ENCODE data around the gene TMEM267.
"Not testable (repeated sequence)": the region's sequence is repeated elsewhere in the genome, so short reads cannot be mapped to it uniquely, and the experiment has no call there.

The TMEM267 gene

GRCh38 chr5:43461066-43461465 is 22.6 kb downstream of the TMEM267 start:
- no peak for DNase-seq (ENCODE audit: low spot score)

DNA sequence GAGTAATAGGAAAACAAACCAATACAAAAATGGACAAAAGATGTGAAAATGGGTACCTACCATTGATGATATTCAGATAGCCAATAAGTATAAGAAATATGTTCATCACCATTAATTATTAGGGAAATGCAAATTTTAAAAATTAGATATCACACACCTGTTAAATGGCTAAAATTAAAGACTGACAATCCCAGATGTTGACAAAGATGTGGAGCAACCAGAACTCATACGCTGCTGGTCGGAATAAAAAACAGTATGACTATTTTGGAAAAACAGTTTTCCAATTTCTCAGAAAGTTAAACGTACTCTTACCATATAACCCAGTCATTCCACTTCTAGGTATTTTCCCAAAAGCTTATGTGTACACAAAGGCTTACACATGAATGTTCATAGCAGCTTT is 27.1 kb downstream of the TMEM267 start:
- DNase-seq (ENCODE audit: low spot score) = no peak

GRCh38 chr5:43441575-43441974 is 42.1 kb downstream of the TMEM267 start:
- not testable (repeated sequence) for DNase-seq (ENCODE audit: low spot score)

DNA sequence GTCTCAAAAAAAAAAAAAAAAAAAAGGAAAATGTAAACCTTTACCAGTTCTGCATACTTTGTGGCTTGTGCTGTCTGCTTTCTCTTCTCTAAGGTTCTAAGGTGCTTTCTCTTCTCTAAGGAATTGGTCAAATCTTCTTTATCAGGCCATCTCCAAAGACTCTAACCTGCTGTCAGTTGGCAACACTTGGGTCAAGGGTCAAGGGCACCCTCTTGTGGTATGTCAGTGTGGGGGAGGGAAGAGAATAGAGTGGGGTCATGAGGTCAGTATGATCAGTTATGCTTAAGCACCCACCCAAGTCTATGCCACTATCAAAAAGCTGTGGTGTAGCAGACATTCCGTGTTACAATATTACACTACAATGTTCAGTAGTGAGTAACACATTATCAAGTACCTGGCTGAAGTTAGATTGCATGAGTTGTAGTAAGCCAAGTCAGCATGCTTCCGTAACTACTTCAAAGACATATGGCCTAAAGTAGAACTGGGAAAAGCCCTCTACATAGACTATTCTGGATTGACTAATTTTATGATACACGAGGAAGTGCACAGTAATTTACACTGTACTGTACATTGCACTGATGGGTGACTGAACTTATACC is 46.5 kb downstream of the TMEM267 start:
- DNase-seq (ENCODE audit: low spot score) = no peak

GRCh38 chr5:43433382-43433781 is 50.3 kb downstream of the TMEM267 start:
- no peak for DNase-seq (ENCODE audit: low spot score)

DNA sequence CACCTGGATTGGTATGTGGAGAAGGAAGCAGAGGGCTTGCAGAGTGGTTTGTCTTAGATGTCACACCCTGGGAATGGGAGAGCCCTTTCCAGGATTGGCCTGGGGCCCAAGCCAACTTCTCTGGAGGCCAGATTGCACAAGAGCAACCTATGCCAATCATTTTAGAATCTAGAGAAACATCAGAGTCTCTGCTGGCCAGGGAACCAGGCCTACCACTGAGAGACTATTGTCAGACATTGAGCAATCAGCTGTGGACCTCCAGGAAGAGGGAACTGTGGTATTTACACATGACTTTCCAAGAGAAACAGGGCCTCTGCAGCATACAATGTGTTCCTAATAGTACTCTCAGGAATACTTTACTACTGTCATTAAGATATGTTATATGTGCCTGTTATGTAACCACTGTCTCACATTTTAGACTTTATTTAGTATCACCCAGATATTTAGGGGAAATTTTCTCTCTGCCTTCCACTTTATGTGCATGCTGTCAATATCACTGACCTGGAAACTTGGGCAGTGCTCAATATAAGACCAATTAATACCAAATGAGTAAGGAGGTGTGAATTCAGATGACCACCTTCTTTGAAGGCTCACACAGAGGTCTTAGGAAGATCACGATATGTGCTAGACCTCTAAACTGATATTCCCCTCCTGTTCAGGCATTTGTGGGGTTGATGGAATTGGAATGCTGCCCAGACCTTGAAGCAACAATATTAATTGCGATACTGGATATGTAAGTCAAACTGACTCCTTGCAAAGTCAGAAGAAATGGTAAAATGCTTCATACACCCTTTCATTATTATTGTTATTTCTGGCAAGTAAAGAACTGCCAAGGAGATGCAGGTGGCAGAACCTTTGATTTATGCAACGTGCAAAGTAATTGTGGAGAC is 50.9 kb downstream of the TMEM267 start:
- peak; percentile 11 for DNase-seq (ENCODE audit: low spot score)

DNA sequence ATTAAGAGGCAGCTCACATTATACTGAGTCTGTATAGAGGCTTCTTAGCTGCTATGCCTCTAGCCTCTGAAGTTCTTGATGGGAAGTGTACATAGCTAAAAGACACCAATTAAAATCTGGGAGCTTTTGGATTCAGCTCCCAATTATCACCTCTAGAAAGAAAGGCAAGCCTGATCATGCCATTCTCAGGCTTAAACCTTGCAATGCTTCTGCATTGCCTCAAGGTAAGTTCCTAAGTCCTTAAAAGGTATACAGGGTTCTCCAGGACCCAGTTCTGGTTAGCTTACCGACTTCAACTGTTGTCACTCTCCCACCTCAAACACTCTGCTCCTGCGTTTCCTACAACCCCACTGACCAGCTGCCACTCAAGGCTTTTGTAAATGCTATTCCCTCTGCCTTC is 54.0 kb downstream of the TMEM267 start:
- no peak for DNase-seq (ENCODE audit: low spot score)

DNA sequence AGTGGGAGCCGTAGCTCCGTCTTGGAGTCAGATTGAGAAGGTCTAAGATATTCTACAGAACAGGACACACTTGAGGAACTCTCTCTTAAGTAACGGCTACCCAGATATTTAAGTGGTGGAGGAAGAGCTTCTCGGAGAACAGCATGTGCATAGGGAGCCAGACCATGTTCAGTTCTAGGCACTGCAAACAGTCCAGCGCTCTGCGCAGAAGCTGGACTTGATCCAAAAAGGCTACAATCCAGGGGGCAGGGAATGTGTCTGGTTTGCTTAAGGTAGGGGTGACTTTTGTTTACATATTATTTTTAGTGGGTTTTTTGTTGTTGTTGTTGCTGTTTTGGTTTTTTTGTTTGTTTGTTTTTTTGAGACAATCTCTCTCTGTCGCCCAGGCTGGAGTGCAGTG is 54.6 kb downstream of the TMEM267 start:
- no peak for DNase-seq (ENCODE audit: low spot score)

- no peak for DNase-seq (ENCODE audit: low spot score)
Measured at GRCh38 chr5:43427306-43427705, 56.4 kb downstream of the TMEM267 start.

GRCh38 chr5:43425983-43426382 is 57.7 kb downstream of the TMEM267 start:
- no peak for DNase-seq (ENCODE audit: low spot score)

DNA sequence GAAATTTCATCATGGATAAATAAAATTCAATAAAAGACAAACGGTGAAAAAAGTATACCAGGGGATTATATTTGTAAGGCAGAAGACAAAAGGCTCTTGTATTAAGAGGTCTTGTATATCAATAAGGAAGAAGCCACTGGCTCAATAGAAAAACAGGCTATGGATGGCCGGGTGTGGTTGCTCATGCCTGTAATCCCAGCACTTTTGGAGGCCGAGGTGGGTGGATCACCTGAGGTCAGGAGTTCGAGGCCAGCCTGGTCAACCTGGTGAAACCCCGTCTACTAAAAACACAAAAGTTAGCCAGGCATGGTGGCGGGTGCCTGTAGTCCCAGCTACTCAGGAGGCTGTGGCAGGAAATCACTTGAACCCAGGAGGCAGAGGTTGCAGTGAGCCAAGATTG is 60.6 kb downstream of the TMEM267 start:
- not testable (repeated sequence) for DNase-seq (ENCODE audit: low spot score)

DNA sequence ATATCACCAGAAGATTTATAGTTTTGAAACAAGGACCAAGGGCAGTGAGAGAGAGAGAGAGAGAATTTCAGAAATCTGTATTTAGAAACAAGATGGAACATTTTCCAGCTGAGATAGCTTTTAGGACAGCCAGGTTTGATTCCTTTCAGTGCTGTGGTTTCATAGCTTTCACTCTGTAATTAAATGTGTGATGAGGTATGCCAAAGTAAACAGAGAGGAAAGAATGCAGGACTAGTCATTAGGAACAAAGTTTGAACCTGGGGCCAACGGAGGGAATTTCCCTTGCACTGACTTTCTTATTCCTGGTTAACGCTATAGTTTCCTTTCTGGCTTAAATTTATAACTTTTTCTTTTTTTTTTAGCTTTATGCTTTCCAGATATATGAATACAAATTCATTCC is 61.5 kb downstream of the TMEM267 start:
- DNase-seq (ENCODE audit: low spot score) = no peak

GRCh38 chr5:43421450-43422133 is 62.1 kb downstream of the TMEM267 start:
- no peak for DNase-seq (ENCODE audit: low spot score)

DNA sequence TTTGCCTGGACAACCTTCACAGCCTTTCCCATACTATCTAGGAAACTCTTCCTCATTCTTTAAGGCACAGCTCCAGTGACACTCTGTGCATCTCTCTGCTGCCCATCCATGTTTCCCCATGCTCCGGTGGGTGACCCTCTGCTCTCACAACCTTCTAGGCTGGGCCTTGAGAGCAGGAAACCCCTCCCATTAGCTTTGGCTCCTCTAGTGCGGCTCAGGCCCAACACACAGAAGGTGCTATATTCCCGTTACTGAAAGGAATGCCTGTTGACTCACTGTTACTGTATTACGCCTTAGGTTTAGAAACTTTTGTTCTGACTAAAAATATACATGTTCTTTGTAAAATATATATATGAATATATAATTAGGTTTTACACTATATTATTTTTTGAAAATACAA is 63.4 kb downstream of the TMEM267 start:
- no peak for DNase-seq (ENCODE audit: low spot score)

DNA sequence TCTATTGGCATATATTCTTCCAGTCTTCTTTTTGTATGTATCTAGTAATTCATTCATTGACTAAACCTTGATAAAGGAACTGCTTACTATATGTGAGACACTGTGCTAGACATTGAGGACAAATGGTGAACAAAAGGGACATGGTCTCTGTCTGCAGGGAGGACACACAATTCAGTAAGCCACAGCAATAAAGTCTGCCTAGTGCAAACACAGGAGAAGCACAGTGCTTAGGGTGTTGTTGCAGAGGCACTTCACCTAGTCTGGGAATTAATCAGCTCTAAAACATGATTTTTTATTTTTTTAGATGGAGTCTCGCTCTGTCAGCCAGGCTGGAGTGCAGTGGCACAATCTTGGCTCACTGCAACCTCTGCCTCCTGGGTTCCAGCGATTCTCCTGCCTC is 65.1 kb downstream of the TMEM267 start:
- DNase-seq (ENCODE audit: low spot score) = no peak

- DNase-seq (ENCODE audit: low spot score) = no peak
Measured at GRCh38 chr5:43416803-43417394, 66.8 kb downstream of the TMEM267 start.

DNA sequence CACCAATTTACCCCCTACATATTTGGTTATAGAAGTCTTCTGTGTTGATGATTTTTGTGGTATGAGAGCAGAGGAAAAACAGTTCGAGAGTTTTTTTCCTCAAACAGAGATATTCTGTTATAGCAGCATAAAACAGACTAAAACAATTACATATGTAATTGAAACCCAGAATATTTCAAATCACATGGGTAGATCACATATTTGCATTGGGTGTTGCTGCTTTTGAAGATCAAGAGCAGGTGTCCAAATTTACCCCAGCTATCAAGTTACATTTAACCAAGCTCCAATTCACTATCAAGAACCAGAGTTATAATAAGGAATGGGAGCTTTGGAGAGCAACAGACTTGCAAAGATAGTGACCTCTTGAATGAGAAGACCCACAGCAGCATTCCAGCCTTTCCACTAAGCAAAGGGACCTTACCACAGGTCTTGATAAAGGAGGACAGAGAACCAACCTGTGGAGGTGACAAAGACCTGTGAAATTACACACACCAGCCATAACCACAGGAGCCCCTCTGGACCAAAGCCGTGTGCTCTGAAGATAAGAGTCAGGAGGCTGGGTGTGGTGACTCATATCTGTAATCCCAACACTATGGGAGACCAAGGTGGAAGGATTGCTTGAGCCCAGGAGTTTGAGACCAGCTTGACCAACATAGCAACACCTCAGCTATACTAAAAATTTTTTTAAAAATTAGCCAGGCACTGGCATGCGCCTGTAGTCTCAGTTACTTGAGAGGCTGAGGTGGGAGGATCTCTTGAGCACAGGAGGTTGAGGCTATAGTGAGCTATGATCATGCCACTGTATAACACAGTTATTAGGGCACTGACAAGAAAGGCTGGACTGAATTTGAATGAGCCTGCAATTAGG is 67.5 kb downstream of the TMEM267 start:
- DNase-seq (ENCODE audit: low spot score) = no peak

GRCh38 chr5:43413966-43414365 is 69.7 kb downstream of the TMEM267 start:
- DNase-seq (ENCODE audit: low spot score) = no peak

DNA sequence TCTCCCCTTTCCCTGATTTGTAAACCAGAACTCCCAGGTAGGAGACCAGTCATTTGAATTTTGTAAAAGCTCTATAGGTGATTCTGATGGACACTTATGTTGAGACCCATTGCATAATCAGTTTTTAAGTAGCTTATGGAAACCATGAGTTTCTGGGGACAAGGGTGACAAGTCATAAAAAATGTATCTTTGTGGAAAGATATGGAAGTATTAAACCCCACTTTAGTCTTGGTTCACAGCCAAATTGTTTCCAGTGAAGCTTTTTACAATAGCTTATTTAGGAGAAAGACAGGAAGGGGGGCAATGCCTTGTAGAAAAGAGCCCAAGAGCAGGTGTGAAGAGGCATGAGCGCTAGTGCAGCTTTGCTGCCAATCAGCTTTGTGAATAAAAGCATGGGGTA is 71.0 kb downstream of the TMEM267 start:
- no peak for DNase-seq (ENCODE audit: low spot score)

GRCh38 chr5:43412156-43412555 is 71.5 kb downstream of the TMEM267 start, which contains the start of gene CCL28:
TSS of gene CCL28 (minus strand) at chr5:43412391. CDS start at chr5:43412316, 75 bp downstream.
- no peak for DNase-seq (ENCODE audit: low spot score)

GRCh38 chr5:43411495-43411894 is 72.2 kb downstream of the TMEM267 start:
- no peak for DNase-seq (ENCODE audit: low spot score)

DNA sequence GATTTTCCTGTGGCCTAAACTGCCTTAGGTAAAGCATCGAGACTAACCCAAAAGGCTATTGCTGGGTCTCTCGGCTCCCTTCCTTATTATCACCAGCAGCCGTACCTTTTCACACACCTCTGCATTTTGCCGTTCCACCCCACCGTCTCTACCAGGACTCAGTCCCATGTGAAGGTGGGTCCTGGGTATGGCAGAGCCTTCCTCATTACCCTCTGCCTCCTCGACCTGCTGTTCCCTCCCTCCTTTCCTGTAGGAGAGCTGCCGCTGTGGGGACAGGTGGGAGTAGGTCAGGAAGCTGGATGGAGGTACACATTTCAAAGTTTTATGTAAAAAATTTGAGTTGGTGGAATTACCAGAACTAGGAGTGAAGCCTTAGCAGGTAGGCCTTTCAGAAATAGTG is 73.3 kb downstream of the TMEM267 start:
- no peak for DNase-seq (ENCODE audit: low spot score)

Data from globus pallidus (tissue), 1 donor.